Caco-2 (cell line): ENCODE data around the gene TMEM213. TPM values are rescaled to one million over a fixed set of nuclear protein-coding genes. Genes with fewer than 3 reads are reported as not detected.

ENCODE experiments used
- Bru-seq: library from RNA; stranded (reverse); fragments of 400-500 nt; gene quantifications from one replicate; lab custom pipeline; 2021; lab: Mats Ljungman, UMichigan
- BruChase-seq, 2 experiments: library from RNA; stranded (reverse); fragments of 400-500 nt; gene quantifications; one replicate each; lab custom pipeline; 2021; lab: Mats Ljungman, UMichigan
- BruUV-seq: library from RNA; stranded (reverse); fragments of 400-500 nt; replicated peaks from 2 replicates; lab custom pipeline; 2021; lab: Mats Ljungman, UMichigan
- CTCF ChIA-PET: fragments of 300-600 bp; sonication (Branson Sonifier 250); formaldehyde crosslinking; loops from one replicate; lab custom pipeline; 2022; ENCODE audit warnings: antibody characterized with exemption; lab: Charles Lee
- POLR2A ChIA-PET: fragments of 300-600 bp; sonication (Branson Sonifier 250); formaldehyde crosslinking; loops from one replicate; lab custom pipeline; 2022; ENCODE audit warnings: antibody characterized with exemption; lab: Charles Lee
- DNase-seq, 2 experiments: peaks; one replicate each; pipeline versions ENCODE4 v3.0.0 to v3.0.0-alpha.2; 2020 to 2022
- H3K27me3 ChIP-seq: replicated peaks from 2 replicates; pipeline ENCODE4 v1.6.0; 2011; ENCODE audit warnings: low read length; ENCODE audit not compliant: control insufficient read depth, insufficient read depth
- H3K36me3 ChIP-seq: 2 replicates; pipeline ENCODE4 v1.5.1; 2011; ENCODE audit warnings: low read length; ENCODE audit not compliant: control insufficient read depth, insufficient read depth
- H3K4me1 ChIP-seq: fragments of 250-450 bp; sonication (Bioruptor Pico); 2 replicates; pipeline ENCODE4 v1.5.1; 2020; ENCODE audit warnings: mild to moderate bottlenecking
- H3K4me3 ChIP-seq: 2 replicates; pipeline ENCODE4 v1.5.1; 2011; ENCODE audit warnings: low read depth, mild to moderate bottlenecking, control low read depth, low read length
- H3K9me3 ChIP-seq: fragments of 250-450 bp; sonication (Bioruptor Pico); 2 replicates; pipeline ENCODE4 v1.5.1; 2020; ENCODE audit warnings: mild to moderate bottlenecking, moderate library complexity
- H3K27ac Mint-ChIP-seq: one replicate; pipeline ENCODE4 v1.8.0; 2022; ENCODE audit warnings: mixed read lengths; ENCODE audit not compliant: unreplicated experiment
- H3K27me3 Mint-ChIP-seq: one replicate; pipeline ENCODE4 v1.8.0; 2022; ENCODE audit warnings: mixed read lengths; ENCODE audit not compliant: insufficient read depth, unreplicated experiment
- H3K36me3 Mint-ChIP-seq: one replicate; pipeline ENCODE4 v1.8.0; 2022; ENCODE audit warnings: mild to moderate bottlenecking, mixed read lengths; ENCODE audit not compliant: insufficient read depth, unreplicated experiment
- H3K4me1 Mint-ChIP-seq: one replicate; pipeline ENCODE4 v1.8.0; 2022; ENCODE audit warnings: low read depth, mixed read lengths; ENCODE audit not compliant: unreplicated experiment
- H3K4me3 Mint-ChIP-seq: one replicate; pipeline ENCODE4 v1.8.0; 2022; ENCODE audit warnings: mild to moderate bottlenecking, moderate library complexity, mixed read lengths; ENCODE audit not compliant: unreplicated experiment
- H3K9me3 Mint-ChIP-seq: one replicate; pipeline ENCODE4 v1.8.0; 2022; ENCODE audit warnings: mixed read lengths; ENCODE audit not compliant: unreplicated experiment
- CTCF ChIP-seq, 2 experiments: fragments of 200-600 bp in 1 of 2; IDR thresholded peaks; 1 replicate in 1 of 2; 2 replicates in 1 of 2; pipeline versions ENCODE4 v1.5.1 to v1.8.0; 2011 to 2022; ENCODE audit warnings: antibody characterized with exemption in 1 of 2, control low read depth in 1 of 2, inconsistent platforms in 1 of 2, low read depth in 1 of 2, low read length in 1 of 2, mild to moderate bottlenecking in 1 of 2, moderate library complexity in 1 of 2; ENCODE audit not compliant: insufficient read depth in 1 of 2, severe bottlenecking in 1 of 2, unreplicated experiment in 1 of 2
- intact Hi-C: fragments of 100-400 bp; cut with micrococcal nuclease; formaldehyde crosslinking; loops from one replicate; pipeline ENCODE4 v1.10.0; 2022; ENCODE audit not compliant: unreplicated experiment
- long read RNA-seq: library from polyadenylated mRNA; stranded (forward); transcript quantifications from one replicate; pipeline ENCODE4 v2.0.0, GENCODE V29; 2022
- total RNA-seq: library from RNA; stranded (reverse); gene quantifications from 2 replicates; pipeline ENCODE4 v1.2.3, GENCODE V29; 2022

TMEM213 gene
- total RNA-seq (not detected in 2 replicates), Bru-seq, nascent RNA (not detected), BruChase-seq, experiment 1, labeled RNA remaining after a 2-hour chase (not detected), BruChase-seq, experiment 2, labeled RNA remaining after a 6-hour chase (percentile 2 among the genes with signal in this experiment)
- long read RNA-seq: 0 reads

- Mint-ChIP-seq H3K27ac (no peak within 1 kb of the TSS), H3K4me3 (no peak within 1 kb of the TSS), H3K27me3 (no peaks in the 10 kb centered on the region), H3K4me1 (no peaks in the 10 kb centered on the region), H3K36me3 (no peaks in the 10 kb centered on the region), H3K9me3 (no peaks in the 10 kb centered on the region)
- H3K27me3 ChIP-seq: no peaks in the 10 kb centered on the region
- no peaks in the 10 kb centered on the region for H3K4me1 ChIP-seq
- intact Hi-C loops: no loop called here
- no peaks in the 10 kb centered on the region for H3K36me3 ChIP-seq
- ChIA-PET POLR2A (no interaction called here), CTCF (interaction anchor here (0.6 kb wide), 1 partner anchor 1310 kb away, joined by 4 read pairs; no protein-coding TSS in a partner anchor)
- TF ChIP-seq CTCF (IDR thresholded peaks at IDR 0.05; ENCODE audit: insufficient read depth in 1 of 2, low read depth in 1 of 2, low read length in 1 of 2, severe bottlenecking in 1 of 2, unreplicated experiment in 1 of 2): no peak
- DNase-seq: no peak
- no TSS peak for BruUV-seq
- no peaks in the 10 kb centered on the region for H3K9me3 ChIP-seq
- H3K4me3 ChIP-seq: no peak within 1 kb of the TSS
These were observed at the start of gene TMEM213, which contains the start of gene ATP6V0A4 for GRCh38 chr7:138797715-138798320. TSS of gene TMEM213 (plus strand) at chr7:138797994. CDS start at chr7:138798105, 111 bp downstream. TSS of gene ATP6V0A4 (minus strand) at chr7:138798196. CDS start at chr7:138771247, 26,949 bp downstream.

- H3K4me3 Mint-ChIP-seq: no peak overlapping the region
- peaks cover 13% of the 10 kb centered on the region for H3K4me1 ChIP-seq
- no TSS peak for BruUV-seq
These were observed 49.1 kb upstream of the TMEM213 start for GRCh38 chr7:138748666-138749065.

GRCh38 chr7:138749960-138750359 lies 47.8 kb upstream of the TMEM213 start:
- intact Hi-C loops: no loop called here
- Mint-ChIP-seq H3K27me3 (no peaks in the 10 kb centered on the region), H3K27ac (no peak overlapping the region)

More at GRCh38 chr7:138748666-138749065, 49.1 kb upstream of the TMEM213 start:
- DNase-seq: no peak
- intact Hi-C loops: no loop called here
- ChIA-PET CTCF (interaction anchor here (1.8 kb wide), 1 partner anchor 10 kb away, joined by 5 read pairs; no protein-coding TSS in a partner anchor), POLR2A (no interaction called here)
- Mint-ChIP-seq H3K9me3 (no peaks in the 10 kb centered on the region), H3K4me1 (peaks cover 25% of the 10 kb centered on the region), H3K27ac (no peak overlapping the region), H3K36me3 (peaks cover 6% of the 10 kb centered on the region), H3K27me3 (no peaks in the 10 kb centered on the region)
- TF ChIP-seq CTCF (IDR thresholded peaks at IDR 0.05; ENCODE audit: insufficient read depth in 1 of 2, low read depth in 1 of 2, low read length in 1 of 2, severe bottlenecking in 1 of 2, unreplicated experiment in 1 of 2): no peak
- Histone ChIP-seq H3K36me3 (no peaks in the 10 kb centered on the region), H3K9me3 (no peaks in the 10 kb centered on the region), H3K27me3 (no peaks in the 10 kb centered on the region), H3K4me3 (no peak overlapping the region)

More at GRCh38 chr7:138749960-138750359, 47.8 kb upstream of the TMEM213 start:
- POLR2A ChIA-PET: no interaction called here
- Histone ChIP-seq H3K9me3 (no peaks in the 10 kb centered on the region), H3K4me3 (no peak overlapping the region), H3K27me3 (no peaks in the 10 kb centered on the region), H3K36me3 (no peaks in the 10 kb centered on the region), H3K4me1 (peaks cover 17% of the 10 kb centered on the region)
- DNase-seq: no peak
- H3K4me3 Mint-ChIP-seq: no peak overlapping the region
- H3K9me3 Mint-ChIP-seq: no peaks in the 10 kb centered on the region
- peaks cover 25% of the 10 kb centered on the region for H3K4me1 Mint-ChIP-seq
- no TSS peak for BruUV-seq
- CTCF ChIA-PET: no interaction called here
- peaks cover 5% of the 10 kb centered on the region for H3K36me3 Mint-ChIP-seq
- TF ChIP-seq CTCF (IDR thresholded peaks at IDR 0.05; ENCODE audit: insufficient read depth in 1 of 2, low read depth in 1 of 2, low read length in 1 of 2, severe bottlenecking in 1 of 2, unreplicated experiment in 1 of 2): no peak
